ENCODE results near the gene DNAH1. TPM values are rescaled to one million over a fixed set of nuclear protein-coding genes. Genes with fewer than 3 reads are reported as not detected.

The DNAH1 gene
- total and polyA plus RNA-seq, 9 donors: 3.1 to 15.7 (median 7.8) TPM

- H3K9me3 ChIP-seq: no peaks in the 10 kb centered on the region
- no peaks in the 10 kb centered on the region for H3K4me1 ChIP-seq (ENCODE audit: insufficient read depth)
- DNase-seq: no peak
- no peaks in the 10 kb centered on the region for H3K36me3 ChIP-seq
- intact Hi-C loops (cut with DNase I): no loop called here
- no peaks in the 10 kb centered on the region for H3K27me3 ChIP-seq
- H3K4me3 ChIP-seq: no peak overlapping the region
- 81 to 94% (median 84%) methylated on average over 3 to 4 of the region's 4 CpGs for WGBS, 3 donors
- TF ChIP-seq EP300 (IDR thresholded peaks at IDR 0.05): no peak
- no peak for TF ChIP-seq POLR2A (IDR thresholded peaks at IDR 0.05)
- TF ChIP-seq CTCF (IDR thresholded peaks at IDR 0.05): no peak
- H3K27ac ChIP-seq: no peak overlapping the region
These were observed 9.1 kb upstream of the DNAH1 start for GRCh38 chr3:52306978-52307377.

GRCh38 chr3:52308308-52308707, 7.8 kb upstream of the DNAH1 start:
- no peak overlapping the region for H3K4me3 ChIP-seq
- WGBS, 3 donors: 56 to 82% (median 63%) methylated on average over 1 of the region's 1 CpG
- no peak for DNase-seq
- H3K9me3 ChIP-seq: no peaks in the 10 kb centered on the region
- no peak overlapping the region for H3K27ac ChIP-seq
- TF ChIP-seq EP300 (IDR thresholded peaks at IDR 0.05) (no peak), CTCF (IDR thresholded peaks at IDR 0.05) (no peak), POLR2A (IDR thresholded peaks at IDR 0.05) (no peak)
- H3K27me3 ChIP-seq: no peaks in the 10 kb centered on the region
- H3K4me1 ChIP-seq (ENCODE audit: insufficient read depth): no peaks in the 10 kb centered on the region
- H3K36me3 ChIP-seq: no peaks in the 10 kb centered on the region
- intact Hi-C loops (cut with DNase I): no loop called here

GRCh38 chr3:52310861-52311575, 5.1 kb upstream of the DNAH1 start:
- TF ChIP-seq POLR2A (IDR thresholded peaks at IDR 0.05) (no peak), EP300 (IDR thresholded peaks at IDR 0.05) (no peak), CTCF (IDR thresholded peaks at IDR 0.05) (no peak)
- Histone ChIP-seq H3K27ac (no peak overlapping the region), H3K27me3 (no peaks in the 10 kb centered on the region), H3K9me3 (no peaks in the 10 kb centered on the region), H3K4me1 (ENCODE audit: insufficient read depth) (no peaks in the 10 kb centered on the region), H3K4me3 (no peak overlapping the region), H3K36me3 (no peaks in the 10 kb centered on the region)
- WGBS, 3 donors: 81 to 86% (median 85%) methylated on average over 9 of the region's 9 CpGs
- intact Hi-C loops (cut with DNase I): no loop called here
- no peak for DNase-seq

GRCh38 chr3:52311576-52312119, 4.5 kb upstream of the DNAH1 start:
- no peaks in the 10 kb centered on the region for H3K36me3 ChIP-seq
- WGBS, 3 donors: 83 to 89% (median 86%) methylated on average over 9 of the region's 9 CpGs
- DNase-seq: no peak
- H3K9me3 ChIP-seq: no peaks in the 10 kb centered on the region
- H3K4me1 ChIP-seq (ENCODE audit: insufficient read depth): no peaks in the 10 kb centered on the region
- H3K27me3 ChIP-seq: no peaks in the 10 kb centered on the region
- H3K27ac ChIP-seq: no peak overlapping the region
- TF ChIP-seq CTCF (IDR thresholded peaks at IDR 0.05) (no peak), EP300 (IDR thresholded peaks at IDR 0.05) (no peak), POLR2A (IDR thresholded peaks at IDR 0.05) (no peak)
- no peak overlapping the region for H3K4me3 ChIP-seq
- intact Hi-C loops (cut with DNase I): no loop called here
